ENCODE results near the gene ESPNL. TPM values are rescaled to one million over a fixed set of nuclear protein-coding genes. Genes with fewer than 3 reads are reported as not detected.
"Not testable (repeated sequence)": the region's sequence is repeated elsewhere in the genome, so short reads cannot be mapped to it uniquely, and the experiment has no call there.

Gene ESPNL
- total RNA-seq, 1 donor from 2014 or later, result not detected

DNA sequence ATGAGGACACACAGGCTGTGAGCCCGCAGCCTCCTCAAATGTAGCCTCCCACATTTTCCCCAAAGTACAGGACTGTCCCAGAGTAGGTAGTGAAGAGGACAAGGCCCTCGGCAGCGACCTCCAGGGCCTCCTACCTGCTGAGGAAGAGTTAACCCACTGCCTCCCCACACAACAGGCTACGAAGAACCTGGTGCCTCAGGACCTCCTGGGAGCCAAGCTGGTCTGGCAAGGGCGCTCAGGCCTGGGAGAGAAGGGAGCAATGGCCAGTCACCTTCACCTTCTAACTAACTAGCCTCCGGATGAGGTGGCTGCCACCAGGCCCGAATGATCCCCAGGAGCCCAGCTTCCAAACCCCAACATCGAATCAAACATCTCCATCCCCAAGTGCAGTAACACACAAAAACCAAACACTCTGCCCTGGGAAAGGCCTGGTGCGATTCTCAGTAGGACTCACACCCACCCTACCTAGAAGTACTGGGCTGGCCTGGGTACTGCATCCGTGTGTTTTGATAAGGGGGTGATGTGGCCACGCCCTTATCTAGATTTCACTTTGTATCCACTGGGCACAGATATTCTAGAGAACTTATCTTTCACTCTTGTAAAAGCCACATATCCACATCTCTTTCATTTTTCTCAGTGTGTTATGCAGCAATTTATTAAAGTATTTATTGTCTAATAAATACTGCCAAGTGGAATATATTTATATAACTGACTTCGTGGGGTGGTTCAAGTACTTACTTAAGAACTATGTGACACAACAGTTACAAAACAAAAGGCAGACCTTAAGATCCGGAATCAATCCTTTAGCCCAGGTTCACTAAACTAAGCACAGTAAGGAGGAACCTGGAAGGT, 68.3 kb downstream of the ESPNL start:
- H3K27ac Mint-ChIP-seq (ENCODE audit: unreplicated experiment), result peak overlapping the region; percentile 95

DNA sequence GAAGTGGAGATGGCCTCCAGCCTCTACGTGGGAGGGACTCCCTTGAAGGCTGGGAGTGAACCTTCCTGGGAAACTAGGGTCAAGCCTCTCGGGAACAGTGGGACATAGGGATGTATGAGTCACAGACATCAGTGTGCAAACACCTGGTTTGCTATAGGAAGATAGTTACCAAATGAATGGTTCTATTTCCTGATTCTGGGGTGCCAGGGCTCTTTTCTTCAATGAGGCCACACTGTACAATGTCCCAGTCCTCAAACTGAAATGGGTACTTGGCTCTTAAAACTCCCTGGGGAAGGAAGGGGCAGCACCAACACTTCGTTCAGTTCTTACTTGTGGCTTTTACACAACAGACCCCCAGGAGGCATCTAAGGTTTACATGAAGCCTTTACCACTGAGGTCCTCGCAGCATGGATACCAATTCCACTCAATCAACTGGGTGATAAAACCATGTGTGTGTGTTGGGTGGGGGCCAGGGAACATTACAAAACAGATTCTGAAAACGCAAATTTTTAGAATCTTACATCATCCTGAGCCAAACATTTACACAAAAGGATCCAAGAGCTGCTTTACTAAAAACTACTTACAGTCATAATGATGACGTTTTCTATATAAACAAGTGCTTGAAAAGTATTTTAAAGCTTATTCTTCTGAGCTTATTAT, 69.0 kb downstream of the ESPNL start:
- Mint-ChIP-seq H3K27me3 (ENCODE audit: unreplicated experiment) (no peaks in the 10 kb centered on the region), H3K4me3 (ENCODE audit: unreplicated experiment) (no peak overlapping the region), H3K9me3 (ENCODE audit: unreplicated experiment) (no peaks in the 10 kb centered on the region), H3K36me3 (ENCODE audit: unreplicated experiment) (peaks cover 28% of the 10 kb centered on the region), H3K4me1 (ENCODE audit: unreplicated experiment) (peaks cover 33% of the 10 kb centered on the region), H3K27ac (ENCODE audit: unreplicated experiment) (peak overlapping the region; percentile 95)
- TF ChIP-seq, protein P1, sequence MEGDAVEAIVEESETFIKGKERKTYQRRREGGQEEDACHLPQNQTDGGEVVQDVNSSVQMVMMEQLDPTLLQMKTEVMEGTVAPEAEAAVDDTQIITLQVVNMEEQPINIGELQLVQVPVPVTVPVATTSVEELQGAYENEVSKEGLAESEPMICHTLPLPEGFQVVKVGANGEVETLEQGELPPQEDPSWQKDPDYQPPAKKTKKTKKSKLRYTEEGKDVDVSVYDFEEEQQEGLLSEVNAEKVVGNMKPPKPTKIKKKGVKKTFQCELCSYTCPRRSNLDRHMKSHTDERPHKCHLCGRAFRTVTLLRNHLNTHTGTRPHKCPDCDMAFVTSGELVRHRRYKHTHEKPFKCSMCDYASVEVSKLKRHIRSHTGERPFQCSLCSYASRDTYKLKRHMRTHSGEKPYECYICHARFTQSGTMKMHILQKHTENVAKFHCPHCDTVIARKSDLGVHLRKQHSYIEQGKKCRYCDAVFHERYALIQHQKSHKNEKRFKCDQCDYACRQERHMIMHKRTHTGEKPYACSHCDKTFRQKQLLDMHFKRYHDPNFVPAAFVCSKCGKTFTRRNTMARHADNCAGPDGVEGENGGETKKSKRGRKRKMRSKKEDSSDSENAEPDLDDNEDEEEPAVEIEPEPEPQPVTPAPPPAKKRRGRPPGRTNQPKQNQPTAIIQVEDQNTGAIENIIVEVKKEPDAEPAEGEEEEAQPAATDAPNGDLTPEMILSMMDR (IDR thresholded peaks at IDR 0.05), result no peak
- no peak for DNase-seq (ENCODE audit: extremely low spot score, unreplicated experiment)

More for the DNA sequence above, 68.3 kb downstream of the ESPNL start:
- DNase-seq (ENCODE audit: extremely low spot score, unreplicated experiment), result no peak
- H3K27me3 Mint-ChIP-seq (ENCODE audit: unreplicated experiment), result no peaks in the 10 kb centered on the region
- no peak overlapping the region for H3K4me3 Mint-ChIP-seq (ENCODE audit: unreplicated experiment)
- peaks cover 33% of the 10 kb centered on the region for H3K4me1 Mint-ChIP-seq (ENCODE audit: unreplicated experiment)
- peaks cover 26% of the 10 kb centered on the region for H3K36me3 Mint-ChIP-seq (ENCODE audit: unreplicated experiment)
- TF ChIP-seq, protein P1 (IDR thresholded peaks at IDR 0.05), result no peak
- no peaks in the 10 kb centered on the region for H3K9me3 Mint-ChIP-seq (ENCODE audit: unreplicated experiment)

DNA sequence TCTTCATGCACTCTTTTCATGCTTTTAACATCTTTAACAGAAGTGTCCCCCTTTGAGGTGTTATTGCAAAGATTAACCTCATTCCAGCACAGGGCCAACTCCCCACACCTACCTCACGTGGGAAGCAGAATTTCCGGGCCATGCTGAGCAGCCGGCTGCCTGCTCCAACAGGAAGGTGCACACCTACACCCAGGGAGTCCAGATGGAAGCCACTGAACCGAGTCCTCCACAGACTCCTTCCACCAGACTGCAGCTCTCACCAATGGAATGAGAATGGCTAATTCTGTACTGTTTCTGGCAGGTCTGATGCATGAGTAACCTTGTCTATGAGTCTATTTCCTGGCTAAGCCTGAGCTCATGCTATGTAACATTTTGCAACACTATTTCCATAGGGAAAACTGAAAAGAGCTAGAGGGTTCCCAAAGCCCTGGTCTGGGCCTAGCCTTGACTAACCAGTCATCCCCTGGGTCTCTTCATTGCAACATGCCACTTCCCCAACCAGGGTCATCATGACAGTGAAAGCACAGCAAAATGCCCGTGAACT, 69.6 kb downstream of the ESPNL start:
- no peaks in the 10 kb centered on the region for H3K9me3 Mint-ChIP-seq (ENCODE audit: unreplicated experiment)
- H3K27ac Mint-ChIP-seq (ENCODE audit: unreplicated experiment), result peak overlapping the region; percentile 95
- H3K4me3 Mint-ChIP-seq (ENCODE audit: unreplicated experiment), result no peak overlapping the region
- TF ChIP-seq, protein P1 (IDR thresholded peaks at IDR 0.05), result no peak
- DNase-seq (ENCODE audit: extremely low spot score, unreplicated experiment), result no peak
- H3K4me1 Mint-ChIP-seq (ENCODE audit: unreplicated experiment), result peaks cover 33% of the 10 kb centered on the region
- peaks cover 28% of the 10 kb centered on the region for H3K36me3 Mint-ChIP-seq (ENCODE audit: unreplicated experiment)
- H3K27me3 Mint-ChIP-seq (ENCODE audit: unreplicated experiment), result no peaks in the 10 kb centered on the region

DNA sequence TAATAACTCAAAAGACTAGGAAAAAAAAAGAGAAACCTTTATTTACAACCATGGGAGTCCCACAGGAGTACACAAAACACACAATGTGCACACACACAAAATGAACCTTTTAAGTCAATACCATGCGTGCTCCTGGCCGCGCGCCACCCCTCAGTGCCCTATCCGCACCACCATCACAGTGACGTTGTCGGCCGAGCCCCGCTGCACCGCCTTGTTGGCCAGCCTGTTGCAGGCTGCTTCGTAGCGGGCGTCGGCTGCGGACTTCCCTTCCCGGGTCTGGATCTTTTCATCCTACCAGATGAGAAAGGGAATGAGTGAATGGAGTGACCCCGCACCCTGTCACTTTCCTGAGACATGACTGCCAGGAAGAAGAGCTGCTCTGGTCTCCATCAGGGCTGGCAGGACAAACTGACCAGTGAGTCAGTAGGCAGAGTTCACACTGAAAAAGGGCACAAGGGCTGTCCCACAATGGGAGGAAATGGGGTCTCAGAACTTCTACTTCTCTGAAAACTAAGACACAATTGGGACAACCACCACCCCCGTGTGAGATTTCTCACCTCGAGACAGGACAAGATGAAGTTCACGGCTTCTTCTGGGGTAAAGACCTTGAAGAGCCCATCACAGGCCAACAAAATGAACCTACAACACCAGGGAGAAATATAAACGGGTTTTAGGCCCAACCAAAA, 70.4 kb downstream of the ESPNL start:
- DNase-seq (ENCODE audit: extremely low spot score, unreplicated experiment), result no peak
- H3K4me1 Mint-ChIP-seq (ENCODE audit: unreplicated experiment), result peaks cover 30% of the 10 kb centered on the region
- no peaks in the 10 kb centered on the region for H3K27me3 Mint-ChIP-seq (ENCODE audit: unreplicated experiment)
- peak overlapping the region; percentile 95 for H3K27ac Mint-ChIP-seq (ENCODE audit: unreplicated experiment)
- no peak overlapping the region for H3K4me3 Mint-ChIP-seq (ENCODE audit: unreplicated experiment)
- TF ChIP-seq, protein P1 (IDR thresholded peaks at IDR 0.05), result no peak
- no peaks in the 10 kb centered on the region for H3K9me3 Mint-ChIP-seq (ENCODE audit: unreplicated experiment)
- peaks cover 28% of the 10 kb centered on the region for H3K36me3 Mint-ChIP-seq (ENCODE audit: unreplicated experiment)

DNA sequence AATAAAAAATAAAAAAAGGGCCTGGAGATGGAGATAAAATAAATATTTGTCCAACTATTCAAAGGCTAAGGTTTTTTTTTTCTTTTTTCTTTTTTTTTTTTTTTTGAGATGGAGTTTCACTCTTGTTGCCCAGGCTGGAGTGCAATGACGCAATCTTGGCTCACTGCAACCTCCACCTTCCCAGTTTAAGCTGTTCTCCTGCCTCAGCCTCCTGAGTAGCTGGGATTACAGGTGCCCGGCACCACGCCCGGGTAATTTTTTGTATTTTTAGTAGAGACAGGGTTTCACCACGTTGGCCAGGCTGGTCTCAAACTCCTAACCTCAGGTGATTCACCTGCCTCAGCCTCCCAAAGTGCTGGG, 70.9 kb downstream of the ESPNL start:
- H3K27me3 Mint-ChIP-seq (ENCODE audit: unreplicated experiment); DNase-seq (ENCODE audit: extremely low spot score, unreplicated experiment); H3K9me3 Mint-ChIP-seq (ENCODE audit: unreplicated experiment); H3K4me3 Mint-ChIP-seq (ENCODE audit: unreplicated experiment): not testable (repeated sequence)
- H3K4me1 Mint-ChIP-seq (ENCODE audit: unreplicated experiment), result peaks cover 30% of the 10 kb centered on the region
- H3K27ac Mint-ChIP-seq (ENCODE audit: unreplicated experiment), result peak overlapping the region; percentile 95
- H3K36me3 Mint-ChIP-seq (ENCODE audit: unreplicated experiment), result peaks cover 32% of the 10 kb centered on the region
